GM21576 (cell line): ENCODE results near the gene EIF5B.

Source experiments
- ATAC-seq: cut with Tn5 transposase; IDR thresholded peaks from one replicate; pipeline ENCODE4 v1.9.1; 2021; ENCODE audit warnings: mild to moderate bottlenecking, moderate library complexity; ENCODE audit not compliant: unreplicated experiment

EIF5B gene

DNA sequence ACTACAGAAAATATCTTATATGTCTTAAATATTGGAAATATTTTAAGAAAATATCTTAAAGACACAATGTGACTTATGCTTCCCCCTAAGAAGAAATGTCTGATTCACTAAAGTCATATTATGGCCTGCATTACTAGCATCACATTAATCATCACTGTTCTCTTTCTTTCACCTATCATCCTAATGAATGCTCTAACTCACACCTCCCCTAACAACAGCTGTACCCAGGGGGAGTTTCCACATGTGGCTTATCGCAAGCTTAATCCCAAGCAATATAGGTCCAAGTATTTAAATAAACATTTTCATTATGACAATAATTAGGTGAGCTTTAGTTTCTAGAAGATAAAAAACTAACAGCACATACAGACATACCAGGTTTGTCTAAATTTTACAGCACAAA lies 113.0 kb downstream of the EIF5B start:
- ATAC-seq: no peak
